ENCODE results near the gene THRAP3. TPM values are rescaled to one million over a fixed set of nuclear protein-coding genes. Genes with fewer than 3 reads are reported as not detected.
"Not testable (repeated sequence)": the region's sequence is repeated elsewhere in the genome, so short reads cannot be mapped to it uniquely, and the experiment has no call there.

THRAP3 gene
- total RNA-seq, 1 donor from 2014 or later = 72.0 TPM

DNA sequence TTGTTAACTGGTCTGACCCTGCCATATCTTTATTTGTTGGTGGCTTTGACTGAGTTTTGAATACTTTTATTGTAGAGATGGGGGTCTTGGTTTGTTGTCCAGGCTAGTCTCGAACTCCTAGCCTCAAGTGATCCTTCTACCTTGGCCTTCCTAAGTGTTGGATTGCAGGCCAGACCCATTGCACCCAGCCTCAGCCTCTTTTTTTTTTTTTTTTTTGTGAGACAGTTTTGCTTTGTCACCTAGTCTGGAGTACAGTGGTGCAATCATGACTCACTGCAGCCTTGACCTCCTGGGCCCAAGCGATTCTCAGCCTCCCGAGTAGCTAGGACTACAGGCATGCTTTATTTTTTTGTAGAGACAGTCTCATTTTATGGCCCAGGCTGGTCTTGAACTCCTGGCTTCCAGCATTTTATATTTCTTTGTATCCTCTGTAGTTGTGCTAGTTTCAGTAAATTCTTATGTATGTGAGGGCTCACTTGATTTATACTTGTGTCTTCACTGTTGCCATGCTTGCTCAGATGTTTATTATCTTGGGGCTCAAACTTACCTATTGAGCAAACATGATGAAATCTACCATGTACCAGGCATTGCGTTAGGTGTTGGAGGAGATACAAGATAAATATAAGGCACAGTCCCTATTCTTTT, 24.1 kb downstream of the THRAP3 start:
- ATAC-seq = peak; percentile 86

DNA sequence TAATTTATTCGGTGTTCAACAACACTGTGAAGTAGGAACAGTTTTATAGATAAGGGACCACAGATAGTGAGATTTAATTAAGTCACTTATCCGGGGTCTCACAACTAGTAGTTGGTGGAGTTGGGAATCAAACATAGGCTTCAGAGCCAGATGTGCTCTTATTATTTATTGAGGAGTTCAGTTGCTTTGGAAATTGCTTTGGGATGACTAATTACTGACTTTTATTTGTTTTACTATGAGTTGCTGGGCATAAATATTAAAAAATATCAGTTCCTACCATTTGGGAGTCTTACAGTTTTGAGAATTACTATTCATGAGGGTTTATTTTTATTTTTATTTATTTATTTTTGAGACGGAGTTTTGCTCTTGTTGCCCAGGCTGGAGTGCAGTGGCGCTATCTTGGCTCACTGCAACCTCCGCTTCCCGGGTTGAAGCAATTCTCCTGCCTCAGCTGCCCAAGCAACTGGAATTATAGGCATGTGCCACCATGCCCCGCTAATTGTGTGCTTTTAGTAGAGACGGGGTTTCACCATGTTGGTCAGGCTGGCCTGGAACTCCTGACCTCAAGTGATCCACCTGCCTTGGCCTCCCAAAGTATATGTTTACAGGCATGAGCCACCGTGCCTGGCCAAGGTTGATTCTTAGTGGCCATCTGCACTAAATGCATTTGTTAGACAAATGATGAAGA, 27.7 kb downstream of the THRAP3 start:
- ATAC-seq = no peak

DNA sequence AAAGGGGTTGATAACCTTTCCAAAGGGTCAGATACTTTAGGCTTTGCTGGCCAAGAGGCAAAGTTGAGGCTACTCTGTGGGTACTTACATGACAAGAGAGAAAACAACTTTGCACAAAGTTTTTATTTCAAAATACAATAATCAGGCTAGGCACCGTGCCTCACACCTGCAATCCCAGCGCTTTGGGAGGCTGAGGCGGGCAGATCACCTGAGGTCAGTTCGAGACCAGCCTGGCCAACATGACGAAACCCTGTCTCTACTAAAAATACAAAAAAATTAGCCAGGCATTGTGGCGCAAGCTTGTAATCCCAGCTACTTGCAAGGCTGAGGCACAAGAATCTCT, 28.2 kb downstream of the THRAP3 start:
- ATAC-seq = not testable (repeated sequence)

DNA sequence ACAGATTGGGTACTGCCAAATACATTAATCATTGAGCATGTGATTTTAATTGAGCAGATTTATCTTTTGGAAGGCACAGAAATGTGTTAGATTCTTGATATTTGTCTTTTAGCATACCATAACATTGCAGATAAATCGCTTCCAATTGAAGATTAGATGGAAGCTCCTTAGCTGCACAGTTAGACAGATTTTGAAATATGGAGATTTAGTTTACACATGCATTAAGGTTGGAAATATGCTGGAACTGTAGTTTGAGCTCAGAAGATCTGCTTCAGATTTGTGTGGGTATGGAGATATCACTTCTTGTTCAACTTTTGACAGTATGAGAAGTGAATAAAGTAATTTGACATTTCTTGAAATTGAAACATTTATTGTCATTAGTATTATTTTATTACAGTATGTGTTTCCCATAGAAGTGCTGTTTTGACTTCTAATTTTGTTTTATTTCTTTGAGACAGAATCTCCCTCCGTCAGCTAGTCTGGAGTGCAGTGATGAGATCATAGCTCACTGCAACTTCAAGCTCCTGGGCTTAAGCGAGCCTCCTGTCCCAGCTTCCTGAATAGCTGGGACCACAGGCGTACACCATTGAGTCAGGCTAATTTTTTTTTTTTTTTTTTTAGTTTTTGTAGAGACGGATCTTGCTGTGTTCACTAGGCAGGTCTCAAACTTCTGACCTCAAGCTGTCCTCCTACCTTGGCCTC, 29.1 kb downstream of the THRAP3 start:
- ATAC-seq = no peak

DNA sequence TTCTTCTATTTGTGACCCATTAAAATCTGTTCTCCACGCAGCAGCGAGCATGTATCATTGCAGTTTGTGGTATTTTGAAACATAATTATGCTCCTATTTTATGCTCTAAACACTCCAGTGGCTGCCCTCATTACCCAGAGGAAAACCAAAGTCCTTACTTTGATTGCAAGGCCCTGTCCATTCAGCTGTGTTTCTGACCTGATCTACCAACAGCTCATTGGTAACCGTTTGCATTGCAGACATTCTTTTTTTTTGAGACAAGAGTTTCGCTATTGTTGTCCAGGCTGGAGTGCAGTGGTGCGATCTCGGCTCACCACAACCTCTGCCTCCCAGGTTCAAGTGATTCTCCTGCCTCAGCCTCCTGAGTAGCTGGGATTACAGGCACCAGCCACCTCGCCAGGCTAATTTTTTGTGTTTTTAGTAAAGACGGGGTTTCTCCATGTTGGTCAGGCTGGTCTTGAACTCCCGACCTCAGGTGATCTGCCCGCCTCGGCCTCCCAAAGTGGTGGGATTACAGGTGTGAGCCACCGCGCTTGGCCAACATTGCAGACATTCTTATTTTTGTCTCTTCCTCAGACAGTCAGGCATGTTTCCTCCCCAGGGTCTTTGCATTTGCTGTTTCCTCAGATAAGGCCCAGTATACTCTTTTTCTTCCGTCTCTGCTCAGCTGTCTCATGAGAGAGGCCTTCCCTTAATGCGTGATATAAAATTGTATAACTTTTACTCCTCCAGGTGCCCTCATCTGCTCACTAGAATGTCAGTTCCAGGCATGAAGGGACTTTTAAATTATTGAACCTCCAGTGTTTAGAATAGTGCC, 32.5 kb downstream of the THRAP3 start:
- no peak for ATAC-seq

DNA sequence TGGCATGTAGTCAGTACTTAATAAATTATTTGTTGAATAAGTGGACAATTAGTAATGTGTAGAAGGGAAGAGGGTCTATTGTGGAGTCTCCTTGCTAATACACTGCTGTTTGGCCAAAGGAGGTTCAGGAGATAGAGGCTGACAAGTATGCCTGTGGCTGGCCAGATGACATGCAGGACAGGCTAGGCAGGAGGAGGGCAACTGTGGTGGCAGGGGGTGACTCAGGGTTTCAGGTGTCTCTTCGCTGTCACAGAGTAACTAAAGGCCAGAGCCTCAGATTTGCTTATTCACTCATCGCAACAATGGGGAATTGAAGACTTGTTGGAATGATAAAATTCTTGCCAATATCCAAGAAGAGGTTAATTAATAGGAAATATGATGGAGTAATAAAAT, 33.1 kb downstream of the THRAP3 start:
- peak; percentile 84 for ATAC-seq

DNA sequence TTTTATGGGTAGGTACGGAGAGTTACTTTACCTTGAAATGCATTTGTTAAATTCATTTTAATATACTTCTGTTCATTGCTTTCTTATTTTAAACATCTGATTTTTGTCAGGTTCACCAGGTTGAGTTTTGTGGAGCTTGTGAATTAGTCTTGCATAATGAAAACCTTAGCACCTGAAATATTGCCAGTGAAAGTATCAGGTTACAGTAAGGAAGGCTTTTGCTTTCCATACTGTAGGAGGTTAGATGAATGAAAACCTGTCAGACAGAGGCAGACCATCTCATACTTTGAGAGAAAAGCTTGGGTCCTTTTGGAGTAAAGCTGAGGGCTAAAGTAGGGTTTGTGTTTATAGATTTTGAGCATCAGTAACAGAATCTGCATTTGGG, 34.7 kb downstream of the THRAP3 start:
- peak; percentile 31 for ATAC-seq

DNA sequence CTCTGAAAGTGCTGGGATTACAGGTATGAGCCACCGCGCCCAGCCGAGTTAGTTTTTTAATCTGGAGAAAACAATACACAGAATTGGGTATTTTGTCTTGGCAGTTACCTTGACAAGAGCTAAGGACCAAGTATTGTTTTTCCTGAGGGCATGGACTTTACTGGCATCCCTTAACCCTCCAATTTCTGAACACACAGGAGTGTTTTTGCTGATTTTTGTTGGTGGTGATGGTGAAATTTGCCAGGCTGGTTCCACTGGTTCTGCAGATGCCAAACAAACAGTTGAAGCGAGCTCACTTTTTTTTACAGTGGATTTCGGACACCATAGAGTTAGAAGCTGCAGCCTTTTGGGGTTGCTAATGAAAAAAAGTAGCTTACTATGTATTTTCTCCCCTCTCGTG, 44.7 kb downstream of the THRAP3 start:
- peak; percentile 62 for ATAC-seq

DNA sequence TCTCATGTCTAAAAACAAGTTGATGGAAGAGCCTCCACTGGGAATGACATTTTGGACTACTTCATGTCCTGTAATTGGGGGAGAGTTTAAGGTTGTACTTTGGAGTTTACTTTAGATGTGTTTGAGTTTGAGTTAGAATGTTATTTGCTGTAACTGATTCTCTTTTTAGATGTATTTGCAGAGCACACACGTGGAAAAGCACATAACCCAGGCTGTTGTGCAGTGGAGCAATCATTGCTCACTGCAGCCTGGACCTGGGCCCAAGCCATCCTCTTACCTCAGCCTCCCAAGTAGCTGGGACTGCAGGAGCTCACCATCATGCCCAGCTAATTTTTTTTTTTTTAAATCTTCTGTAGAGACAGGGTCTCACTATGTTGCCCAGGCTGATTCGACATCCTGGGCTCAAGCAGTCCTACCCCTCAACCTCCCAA, 45.2 kb downstream of the THRAP3 start:
- peak; percentile 48 for ATAC-seq

DNA sequence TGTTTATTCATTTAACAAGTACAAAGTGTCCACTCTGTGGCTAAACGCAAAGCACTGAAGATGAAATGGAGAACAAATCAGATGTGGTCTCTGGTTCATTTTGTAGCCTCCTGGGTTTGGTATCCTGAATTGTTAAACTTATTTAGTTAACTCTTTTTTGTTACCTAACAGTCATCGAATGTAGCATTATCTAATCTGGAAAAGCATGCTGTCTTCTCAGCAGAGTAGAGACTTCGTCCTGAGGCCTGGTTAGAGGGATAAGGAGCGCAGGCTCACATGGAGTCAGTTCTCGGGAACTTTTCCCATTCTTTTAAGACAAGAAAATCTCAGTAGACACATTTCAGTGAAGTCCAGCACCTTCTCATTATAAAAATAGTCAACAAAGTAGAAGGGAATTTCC, 48.8 kb downstream of the THRAP3 start:
- no peak for ATAC-seq

DNA sequence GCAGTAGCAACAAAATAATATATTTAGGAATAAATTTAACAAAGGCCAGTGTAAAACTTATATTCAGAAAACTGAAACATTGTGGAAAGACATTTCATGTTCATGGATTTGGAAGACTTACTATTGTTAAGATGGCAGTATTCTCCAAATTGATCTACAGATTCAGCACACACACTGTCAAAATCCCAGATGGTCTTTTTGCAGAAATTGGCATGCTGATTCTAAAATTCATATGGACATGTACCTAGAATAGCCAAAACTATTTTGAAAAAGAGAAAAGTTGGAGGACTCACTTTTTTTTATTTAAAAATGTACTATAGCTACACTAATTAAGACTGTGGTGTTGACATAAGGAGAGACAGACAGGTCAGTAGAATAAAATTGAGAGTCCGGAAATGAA, 50.0 kb downstream of the THRAP3 start:
- no peak for ATAC-seq

DNA sequence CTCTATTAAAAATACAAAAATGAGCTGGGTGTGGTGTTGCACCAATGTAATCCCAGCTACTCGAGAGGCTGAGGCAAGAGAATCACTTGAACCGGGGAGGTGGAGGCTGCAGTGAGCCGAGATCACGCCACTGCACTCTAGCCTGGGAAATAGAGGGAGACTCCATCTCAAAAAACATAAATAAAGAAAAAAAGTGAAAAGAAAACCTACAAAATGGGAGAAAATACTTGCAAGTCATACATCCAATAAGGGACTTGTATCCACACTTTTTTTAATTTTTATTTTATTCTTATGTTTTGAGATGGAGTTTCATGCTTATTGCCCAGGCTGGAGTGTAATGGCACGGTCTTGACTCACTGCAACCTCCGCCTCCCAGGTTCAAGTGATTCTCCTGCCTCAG, 52.4 kb downstream of the THRAP3 start:
- no peak for ATAC-seq

DNA sequence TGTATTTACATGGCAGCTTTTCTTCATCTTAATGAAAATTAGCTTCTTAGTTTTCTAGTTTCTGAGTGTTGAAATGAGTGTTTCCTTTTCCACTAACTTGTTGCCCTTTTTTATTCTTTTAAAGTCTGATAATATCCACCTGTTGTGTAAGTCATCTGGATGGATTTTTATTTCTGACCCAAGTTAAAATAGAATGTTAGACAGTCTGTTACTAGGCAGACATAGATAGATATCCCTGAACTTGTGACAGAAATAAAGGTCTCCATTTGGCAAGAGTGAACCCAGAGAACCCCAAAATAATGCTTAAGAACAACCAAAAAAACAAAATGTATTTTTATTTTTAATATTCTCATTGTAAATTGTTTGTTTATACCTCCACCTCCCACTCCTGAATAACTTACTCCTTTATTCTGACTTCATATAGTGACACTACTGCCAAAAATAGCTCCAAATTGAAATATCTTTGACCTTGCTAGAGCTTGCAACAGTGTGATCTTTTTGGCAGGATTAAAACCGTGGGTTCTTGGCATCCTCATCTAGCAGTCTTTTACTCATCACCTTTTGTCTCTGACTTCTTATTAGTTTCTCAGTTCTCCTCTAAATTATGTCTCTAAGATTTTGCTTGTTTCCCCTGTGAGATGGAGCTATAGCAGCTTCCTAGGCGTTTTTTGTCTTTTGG, 55.0 kb downstream of the THRAP3 start:
- ATAC-seq = no peak

DNA sequence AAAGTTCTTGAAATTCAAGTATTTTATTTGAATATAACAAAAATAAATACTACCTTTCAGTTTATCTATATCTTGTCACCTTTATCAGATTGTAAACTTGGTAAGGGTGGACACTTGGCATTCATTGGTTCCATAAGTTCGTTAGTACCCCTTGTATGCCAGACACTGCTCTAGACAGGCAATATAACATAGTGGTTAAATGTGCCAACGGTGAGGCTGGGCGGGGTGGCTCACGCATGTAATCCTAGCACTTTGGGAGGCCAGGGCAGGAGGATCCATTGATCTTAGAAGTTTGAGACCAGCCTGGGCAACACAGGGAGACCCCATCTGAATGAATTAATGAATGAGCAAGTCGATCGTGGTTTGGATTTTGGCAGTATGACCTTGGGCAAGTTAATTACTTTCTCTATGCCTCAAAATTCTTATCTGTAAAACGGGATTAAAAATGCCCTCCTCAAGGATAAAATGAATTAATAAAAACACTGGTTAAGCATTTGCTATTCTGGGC, 55.6 kb downstream of the THRAP3 start:
- ATAC-seq = no peak

DNA sequence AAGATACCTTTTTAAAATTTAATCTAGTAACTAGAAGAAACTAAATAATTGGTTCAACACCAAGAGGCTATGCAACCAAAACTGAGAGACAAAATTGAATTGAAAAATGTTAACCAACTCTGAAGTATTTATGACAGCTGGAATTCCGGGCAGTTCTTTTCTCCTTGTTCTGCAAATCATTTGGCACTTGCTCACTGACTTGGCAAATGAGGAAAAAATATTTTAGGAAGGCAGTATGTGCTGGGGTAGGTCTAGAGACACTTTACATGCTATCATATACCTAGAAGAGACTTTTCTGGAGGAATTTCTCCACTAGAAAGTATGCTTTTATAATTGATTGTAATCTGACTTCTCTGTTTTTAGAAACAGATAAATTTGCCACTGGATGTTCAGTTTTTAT, 59.8 kb downstream of the THRAP3 start:
- ATAC-seq = no peak

DNA sequence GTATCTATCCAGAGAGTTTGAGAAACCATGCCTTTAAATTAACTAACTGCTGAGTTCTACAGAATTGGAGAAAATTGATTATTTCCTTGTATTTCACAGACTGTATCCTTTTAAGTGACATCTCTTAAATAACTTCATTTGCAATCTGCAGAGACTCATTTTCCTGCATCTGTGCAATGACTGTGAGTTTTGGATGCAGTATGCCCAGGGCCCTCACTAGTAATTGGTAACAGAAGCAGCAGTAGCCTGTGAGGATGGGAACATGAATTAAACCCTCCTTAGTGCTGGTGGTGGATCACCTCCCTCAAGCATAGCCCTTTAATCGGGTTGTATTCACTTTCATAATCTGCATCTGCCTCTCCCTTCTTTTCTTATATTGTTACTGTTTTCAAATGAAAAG, 60.3 kb downstream of the THRAP3 start:
- no peak for ATAC-seq

DNA sequence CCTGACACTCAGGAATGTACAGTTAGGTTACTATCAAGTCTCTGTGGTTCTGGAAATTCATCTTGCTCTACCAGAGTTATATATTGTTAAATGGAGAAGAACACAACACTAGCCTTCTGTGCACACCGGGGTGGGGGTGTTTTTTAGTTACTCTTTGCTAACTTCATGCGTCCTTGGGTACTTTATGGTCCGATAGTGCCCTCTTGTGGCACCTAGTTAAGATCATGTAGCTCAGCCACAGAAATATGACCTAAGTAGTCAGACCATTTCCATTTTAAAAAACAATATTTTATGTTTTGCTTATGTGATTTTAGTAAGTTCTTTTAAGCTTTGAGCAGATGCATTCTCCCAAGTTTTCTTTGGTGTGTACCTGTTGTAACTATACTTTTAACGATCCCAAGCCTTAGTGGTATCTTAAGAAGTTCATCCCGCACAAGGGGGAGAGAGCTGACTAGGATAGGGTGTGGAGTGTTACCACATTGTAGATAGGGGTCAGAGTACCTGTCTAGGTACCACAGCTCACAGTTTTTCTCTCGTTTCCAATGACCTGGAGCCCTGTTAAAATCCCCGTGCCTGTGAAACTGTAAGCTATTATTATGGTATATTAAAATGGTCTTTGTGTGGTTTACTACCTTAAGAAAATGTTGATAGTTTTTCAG, 61.3 kb downstream of the THRAP3 start:
- peak; percentile 79 for ATAC-seq

DNA sequence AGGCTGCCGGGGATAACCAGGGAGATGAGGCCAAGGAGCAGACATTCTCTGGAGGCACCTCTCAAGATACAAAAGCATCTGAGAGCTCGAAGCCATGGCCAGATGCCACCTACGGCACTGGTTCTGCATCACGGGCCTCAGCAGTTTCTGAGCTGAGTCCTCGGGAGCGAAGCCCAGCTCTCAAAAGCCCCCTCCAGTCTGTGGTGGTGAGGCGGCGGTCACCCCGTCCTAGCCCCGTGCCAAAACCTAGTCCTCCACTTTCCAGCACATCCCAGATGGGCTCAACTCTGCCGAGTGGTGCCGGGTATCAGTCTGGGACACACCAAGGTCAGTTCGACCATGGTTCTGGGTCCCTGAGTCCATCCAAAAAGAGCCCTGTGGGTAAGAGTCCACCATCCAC, 62.6 kb downstream of the THRAP3 start:
- ATAC-seq = no peak

DNA sequence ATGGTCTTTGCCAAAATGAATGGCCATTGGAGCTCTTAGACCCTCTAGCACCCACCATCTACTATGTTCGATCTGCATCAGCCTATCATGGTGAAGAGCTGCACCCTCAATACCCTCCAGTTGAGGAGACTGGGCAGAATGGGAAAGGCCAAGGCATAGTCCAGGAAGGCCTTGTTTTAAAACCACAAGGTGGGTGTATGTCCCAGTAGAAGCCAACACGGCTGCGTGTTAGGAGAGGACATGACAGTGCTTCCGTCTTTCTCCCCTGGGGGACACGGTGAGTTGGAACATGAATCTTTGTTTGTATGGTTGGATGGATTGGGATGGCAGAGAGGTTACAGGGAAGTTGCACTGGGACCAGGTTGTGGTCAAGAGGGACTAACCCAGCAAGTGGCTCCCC, 63.4 kb downstream of the THRAP3 start:
- no peak for ATAC-seq

DNA sequence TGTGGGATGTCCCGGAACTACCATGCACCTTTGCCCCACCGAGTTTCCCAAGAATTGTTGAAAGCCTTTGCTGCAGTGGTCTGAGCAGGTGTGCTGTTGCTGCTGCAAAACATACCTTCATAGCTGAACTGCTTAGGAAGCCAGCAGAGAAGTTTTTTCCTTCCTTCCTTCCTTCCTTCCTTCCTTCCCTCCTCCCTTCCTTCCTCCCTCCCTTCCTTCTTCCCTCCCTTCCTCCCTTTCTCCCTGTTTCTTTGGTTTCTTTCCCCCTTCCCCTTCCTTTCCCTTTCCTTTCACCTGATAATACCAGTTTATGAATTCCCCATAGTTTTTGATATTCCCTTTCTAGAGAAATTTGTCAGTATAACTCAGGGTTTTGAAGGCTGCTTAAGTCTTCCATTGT, 71.1 kb downstream of the THRAP3 start:
- ATAC-seq = no peak

DNA sequence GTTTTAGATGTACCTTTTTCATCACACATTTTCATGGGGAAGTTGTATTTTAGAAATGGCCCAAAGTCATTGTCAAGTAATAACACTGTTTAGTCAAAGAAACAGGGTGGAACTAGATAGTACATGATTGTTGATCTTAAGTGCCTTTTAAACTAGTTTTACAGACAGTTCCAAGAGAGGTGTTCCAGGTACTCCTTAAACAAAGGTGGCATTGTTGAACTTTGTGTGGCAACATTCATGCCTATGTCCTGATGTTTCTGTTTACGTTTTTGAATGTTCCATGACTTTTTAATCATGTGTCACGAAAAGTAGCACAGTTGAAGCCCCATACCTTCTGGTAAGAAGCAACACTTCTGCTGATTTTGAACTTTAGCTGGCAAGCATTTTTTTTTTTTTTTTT, 72.8 kb downstream of the THRAP3 start:
- ATAC-seq = no peak

DNA sequence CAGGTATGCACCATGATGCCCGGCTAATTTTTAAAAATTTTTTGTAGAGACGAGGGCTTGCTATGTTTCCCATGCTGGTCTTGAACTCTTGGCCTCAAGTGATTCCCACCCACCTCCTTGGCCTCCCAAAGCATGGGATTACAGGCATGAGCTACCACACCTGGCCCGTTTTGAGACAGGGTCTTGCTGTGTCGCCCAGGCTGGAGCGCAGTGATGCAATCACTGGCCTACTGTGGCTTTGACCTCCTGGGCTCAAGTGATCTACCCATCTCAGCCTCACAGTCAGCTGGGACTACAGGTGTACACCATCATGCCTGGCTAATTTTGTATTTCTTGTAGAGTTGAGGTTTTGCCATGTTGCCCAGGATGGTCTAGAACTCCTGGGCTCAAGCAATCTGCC, 74.4 kb downstream of the THRAP3 start:
- ATAC-seq = no peak

All from esophagus mucosa (tissue), 1 donor.